NCI-H2196 treated with DMSO at 0.1 percent for 48 hours (cell line): Measurements from ENCODE around the gene IL13.
"Not testable (repeated sequence)": the region's sequence is repeated elsewhere in the genome, so short reads cannot be mapped to it uniquely, and the experiment has no call there.

Source experiments
- DNase-seq: peaks from one replicate; lab custom pipeline; 2025; ENCODE audit not compliant: unreplicated experiment; lab: John Stamatoyannopoulos, UW

The IL13 gene

GRCh38 chr5:132657676-132658380, at the start of gene IL13:
TSS of gene IL13 (plus strand) at chr5:132658173. CDS start at chr5:132658187, 14 bp downstream.
- no peak for DNase-seq

DNA sequence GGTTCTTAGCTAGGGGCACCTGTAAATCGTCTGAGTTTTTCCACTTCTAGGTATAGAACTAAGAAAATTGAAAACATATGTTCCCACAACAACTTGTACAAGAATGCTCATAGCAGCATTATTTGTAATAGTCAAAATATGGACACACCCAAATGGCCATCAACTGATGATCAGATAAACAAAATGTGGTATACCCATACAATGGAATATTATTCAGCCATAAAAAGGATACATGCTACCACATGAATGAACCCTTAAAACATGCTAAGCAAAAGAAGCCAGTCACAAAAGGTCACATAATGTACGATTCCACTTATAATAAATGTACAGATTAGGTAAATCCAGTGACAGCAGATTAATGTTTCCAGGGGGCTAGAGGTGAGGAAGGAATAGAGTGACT, 46.0 kb upstream of the IL13 start:
- DNase-seq = no peak

- no peak for DNase-seq
Measured at GRCh38 chr5:132612846-132613245, 45.1 kb upstream of the IL13 start.

- no peak for DNase-seq
Measured at GRCh38 chr5:132621699-132622098, 36.3 kb upstream of the IL13 start.

DNA sequence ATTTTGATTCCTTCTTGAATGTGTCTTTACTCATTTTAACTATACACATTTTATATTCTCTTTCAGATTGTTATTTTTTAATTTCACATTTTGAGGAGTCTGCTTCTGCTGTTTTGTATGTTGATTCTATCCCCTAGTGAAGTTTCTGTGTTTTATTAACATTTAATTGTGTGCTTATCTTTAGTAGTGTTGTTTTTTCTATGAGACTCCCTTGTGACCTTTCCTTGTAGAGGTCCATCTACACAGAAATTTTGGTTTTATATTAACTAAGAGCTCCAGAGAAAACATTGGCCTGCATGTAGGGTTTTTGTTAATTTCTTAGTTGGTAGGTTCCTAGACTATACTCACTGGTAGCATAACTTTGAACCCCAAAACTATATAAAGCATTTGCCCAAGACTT, 35.4 kb upstream of the IL13 start:
- DNase-seq = no peak

DNA sequence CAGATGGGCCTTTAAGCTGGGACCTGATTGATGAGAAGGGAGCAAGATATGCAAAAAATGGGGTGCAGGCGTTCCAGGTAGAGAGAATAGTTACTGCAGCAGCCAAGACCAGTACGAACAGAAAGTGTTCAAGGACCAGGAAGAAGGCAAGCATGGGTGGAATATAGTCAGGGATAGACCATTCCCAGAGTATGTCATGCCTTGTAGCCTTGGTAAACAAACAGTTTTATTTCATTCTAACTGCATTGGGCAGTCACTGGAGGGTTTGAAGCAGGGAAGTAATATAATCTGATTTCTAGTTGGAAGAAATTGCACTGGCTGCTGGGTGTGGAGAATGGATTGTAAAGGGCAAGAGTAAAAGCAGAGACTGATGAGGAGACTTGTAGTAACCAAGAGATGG, 30.5 kb upstream of the IL13 start:
- no peak for DNase-seq

GRCh38 chr5:132628814-132629213, 29.2 kb upstream of the IL13 start:
- DNase-seq = no peak

- no peak for DNase-seq
Measured at GRCh38 chr5:132629230-132629944, 28.6 kb upstream of the IL13 start.

DNA sequence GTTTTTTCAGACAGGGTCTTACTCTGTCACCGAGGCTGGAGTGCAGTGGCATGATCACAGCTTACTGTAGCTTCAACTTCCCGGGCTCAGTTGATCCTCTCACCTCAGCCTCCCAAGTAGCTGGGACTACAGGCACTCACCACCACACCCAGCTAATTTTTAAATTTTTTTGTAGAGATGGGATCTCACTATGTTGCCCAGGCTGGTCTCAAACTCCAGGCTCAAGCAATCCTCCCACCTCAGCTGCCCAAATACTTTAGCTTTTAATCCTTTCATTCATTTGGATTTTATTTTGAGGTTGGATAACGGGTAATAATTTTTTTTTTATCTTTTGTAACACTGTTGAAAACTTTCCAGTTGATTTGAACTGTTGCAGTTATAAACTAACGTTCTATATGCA, 24.4 kb upstream of the IL13 start:
- DNase-seq = not testable (repeated sequence)

- no peak for DNase-seq
Measured at GRCh38 chr5:132635873-132636272, 22.1 kb upstream of the IL13 start.

- no peak for DNase-seq
Measured at GRCh38 chr5:132637241-132637640, 20.7 kb upstream of the IL13 start.

- DNase-seq = no peak
Measured at GRCh38 chr5:132639706-132640130, 18.3 kb upstream of the IL13 start.

DNA sequence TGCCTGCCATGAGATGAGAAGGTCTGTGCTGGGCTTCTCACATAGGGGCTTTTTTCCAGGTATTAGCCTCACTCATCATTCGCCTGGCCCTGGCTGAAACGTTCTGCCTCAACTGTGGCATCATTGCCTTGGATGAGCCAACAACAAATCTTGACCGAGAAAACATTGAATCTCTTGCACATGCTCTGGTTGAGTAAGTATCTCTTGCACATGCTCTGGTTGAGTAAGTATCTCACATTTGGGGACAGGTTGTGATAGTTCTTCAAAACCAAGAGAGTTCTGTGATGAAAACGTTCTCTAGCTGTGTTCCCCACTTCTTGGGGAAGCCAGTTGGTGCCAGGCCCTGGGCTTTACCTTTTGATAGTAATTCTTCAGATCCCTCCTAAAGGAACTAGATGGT, 17.4 kb upstream of the IL13 start:
- DNase-seq = no peak

DNA sequence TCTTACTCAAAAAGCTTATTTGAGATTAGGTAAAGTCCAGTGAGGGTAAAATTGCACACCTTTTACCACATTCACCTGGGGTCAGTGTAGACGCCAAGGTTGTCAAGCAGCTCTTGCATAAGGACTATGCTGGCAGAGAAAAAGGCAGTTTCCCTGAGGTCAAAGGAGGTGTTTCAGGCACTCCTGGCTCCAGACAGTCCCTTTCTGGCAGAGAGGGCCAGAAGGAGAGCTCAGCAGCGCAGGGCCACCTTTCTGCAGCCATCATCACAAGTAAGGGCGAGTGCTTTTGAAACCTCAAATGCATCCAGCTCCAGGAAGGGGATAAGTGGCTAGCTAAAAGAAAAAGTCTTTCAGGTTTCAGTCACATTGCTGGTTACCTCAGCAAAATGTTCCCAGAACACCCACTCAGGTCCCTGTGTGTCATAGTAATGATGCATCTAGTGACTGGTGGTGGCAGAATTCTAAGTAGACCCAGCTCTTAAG, 16.7 kb upstream of the IL13 start:
- no peak for DNase-seq

GRCh38 chr5:132641841-132642240, 16.1 kb upstream of the IL13 start:
- DNase-seq = no peak

DNA sequence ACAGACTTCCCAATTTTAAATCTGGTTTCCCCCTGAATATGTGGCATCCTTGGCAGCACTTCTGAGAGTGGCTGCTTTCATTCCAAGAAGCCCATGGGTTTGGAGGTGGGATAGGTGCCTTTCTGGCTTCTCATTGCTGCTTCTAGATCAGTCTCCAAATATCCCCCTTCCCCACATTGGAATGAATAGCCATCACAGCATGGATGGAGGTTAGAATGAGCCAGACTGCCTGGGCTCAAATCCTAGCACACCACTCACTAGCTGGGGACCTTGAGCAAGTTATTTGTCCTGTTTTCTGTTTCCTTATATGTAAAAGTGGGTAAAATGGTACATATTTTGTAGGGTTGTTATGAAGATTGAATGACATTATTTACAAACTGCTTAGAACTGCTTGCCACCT, 13.8 kb upstream of the IL13 start:
- DNase-seq = no peak

- no peak for DNase-seq
Measured at GRCh38 chr5:132646583-132647266, 11.2 kb upstream of the IL13 start.

DNA sequence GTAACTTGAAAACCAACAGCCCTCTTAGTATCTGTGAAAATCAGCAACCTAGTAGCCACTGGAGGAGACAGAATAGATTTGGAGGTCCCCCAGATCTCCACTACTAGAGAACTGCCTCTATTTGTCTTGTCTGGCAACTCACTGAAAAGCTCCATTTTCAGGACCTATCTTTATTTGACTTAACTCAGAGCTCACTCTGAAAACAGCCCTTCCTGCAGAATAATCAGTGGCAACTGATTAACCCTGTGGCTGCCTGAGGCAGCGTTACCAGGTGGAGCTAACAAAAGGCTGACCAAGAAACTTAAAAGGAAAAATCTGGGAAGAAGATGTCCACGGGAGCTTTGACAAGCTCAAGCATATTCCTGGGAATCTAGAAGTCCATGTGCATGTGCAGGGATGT, 10.5 kb upstream of the IL13 start:
- DNase-seq = no peak

- DNase-seq = no peak
Measured at GRCh38 chr5:132648355-132648754, 9.6 kb upstream of the IL13 start.

DNA sequence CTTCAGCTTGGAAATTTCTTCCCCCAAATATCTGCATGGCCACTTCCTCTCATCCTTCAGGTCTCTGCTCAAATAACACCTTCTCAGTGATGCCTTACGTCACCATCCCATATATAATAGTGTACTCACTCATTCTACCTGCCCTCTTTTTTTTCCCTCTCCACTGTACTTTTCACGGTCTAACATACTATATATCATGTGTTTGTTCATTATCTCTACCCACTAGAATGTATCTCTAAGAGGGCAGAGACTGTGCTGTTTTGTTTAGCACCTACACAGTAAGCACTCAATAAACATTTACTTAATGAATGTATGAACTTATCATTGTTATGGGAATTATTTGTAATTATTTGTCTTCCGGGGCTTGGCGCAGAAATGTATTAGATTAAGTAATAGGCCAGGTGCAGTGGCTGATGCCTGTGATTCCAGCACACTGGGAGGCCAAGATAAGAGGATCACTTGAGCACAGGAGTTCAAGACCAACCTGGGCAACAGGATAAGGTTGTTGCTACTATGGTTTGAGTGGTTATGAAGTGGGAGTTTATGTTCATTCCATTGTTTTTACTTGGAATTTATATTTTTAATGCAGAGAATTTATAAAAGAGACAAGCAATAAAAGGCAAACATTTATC, 6.0 kb upstream of the IL13 start:
- no peak for DNase-seq

- no peak for DNase-seq
Measured at GRCh38 chr5:132653716-132654115, 4.3 kb upstream of the IL13 start.
